WTC11 (cell line): ENCODE measurements around the gene GALNT17. TPM values are rescaled to one million over a fixed set of nuclear protein-coding genes. Genes with fewer than 3 reads are reported as not detected.

Experiments used
- ATAC-seq: fragments of 200-7000 bp; cut with Tn5 transposase; 2 replicates; pipeline ENCODE4 v1.10.0; 2021; ENCODE audit warnings: mild to moderate bottlenecking, moderate library complexity
- CTCF ChIA-PET: fragments of 300-600 bp; sonication (Branson Sonifier 250); formaldehyde crosslinking; loops from one replicate; lab custom pipeline; 2021; ENCODE audit warnings: antibody characterized with exemption; lab: Charles Lee
- POLR2A ChIA-PET: fragments of 350-600 bp; sonication (Branson Sonifier 250); formaldehyde crosslinking; loops from one replicate; lab custom pipeline; 2021; ENCODE audit warnings: antibody characterized with exemption; lab: Charles Lee
- DNase-seq: peaks from one replicate; pipeline ENCODE4 v3.0.0; 2021; ENCODE audit warnings: low spot score
- H3K27ac Mint-ChIP-seq: 2 replicates; pipeline ENCODE4 v1.8.0; 2021; ENCODE audit warnings: mixed read lengths
- H3K27me3 Mint-ChIP-seq: 2 replicates; pipeline ENCODE4 v1.8.0; 2021; ENCODE audit warnings: low read depth, mild to moderate bottlenecking, moderate library complexity, mixed read lengths
- H3K36me3 Mint-ChIP-seq: 2 replicates; pipeline ENCODE4 v1.8.0; 2021; ENCODE audit warnings: mixed read lengths
- H3K4me1 Mint-ChIP-seq: 2 replicates; pipeline ENCODE4 v1.8.0; 2022; ENCODE audit warnings: mixed read lengths
- H3K4me3 Mint-ChIP-seq: 2 replicates; pipeline ENCODE4 v1.8.0; 2021; ENCODE audit warnings: mild to moderate bottlenecking, moderate library complexity, mixed read lengths
- H3K9me3 Mint-ChIP-seq: 2 replicates; pipeline ENCODE4 v1.8.0; 2021; ENCODE audit warnings: mixed read lengths
- CREB1 ChIP-seq: sonication (generic); formaldehyde crosslinking; IDR thresholded peaks from 2 replicates; pipeline ENCODE4 v1.8.0; 2023; ENCODE audit warnings: mild to moderate bottlenecking, missing genetic modification reagents
- ETV6 ChIP-seq: sonication (generic); formaldehyde crosslinking; IDR thresholded peaks from 2 replicates; pipeline ENCODE4 v1.8.1; 2022; ENCODE audit warnings: mild to moderate bottlenecking, missing genetic modification reagents
- GABPB1 ChIP-seq: sonication (generic); formaldehyde crosslinking; IDR thresholded peaks from 2 replicates; pipeline ENCODE4 v1.8.1; 2023; ENCODE audit warnings: mild to moderate bottlenecking, missing genetic modification reagents
- GRHL2 ChIP-seq: fragments of 250-450 bp; sonication (Bioruptor Pico); IDR thresholded peaks from 2 replicates; pipeline ENCODE4 v1.8.0; 2022; ENCODE audit warnings: mild to moderate bottlenecking, moderate library complexity; ENCODE audit not compliant: insufficient replicate concordance, severe bottlenecking
- JUN ChIP-seq: sonication (generic); formaldehyde crosslinking; IDR thresholded peaks from 2 replicates; pipeline ENCODE4 v1.8.0; 2023; ENCODE audit warnings: mild to moderate bottlenecking, missing genetic modification reagents
- NFE2L1 ChIP-seq: sonication (generic); formaldehyde crosslinking; IDR thresholded peaks from 2 replicates; pipeline ENCODE4 v1.8.1; 2023; ENCODE audit warnings: missing genetic modification reagents
- NR1H2 ChIP-seq: sonication (generic); formaldehyde crosslinking; IDR thresholded peaks from 2 replicates; pipeline ENCODE4 v1.9.0; 2021; ENCODE audit warnings: mild to moderate bottlenecking, moderate library complexity, missing genetic modification reagents
- NR2C2 ChIP-seq: sonication (generic); formaldehyde crosslinking; IDR thresholded peaks from 2 replicates; pipeline ENCODE4 v1.8.0; 2022; ENCODE audit warnings: mild to moderate bottlenecking, missing genetic modification reagents
- OVOL2 ChIP-seq: fragments of 250-450 bp; sonication (Bioruptor Pico); IDR thresholded peaks from 2 replicates; pipeline ENCODE4 v1.9.0; 2021; ENCODE audit warnings: mild to moderate bottlenecking, borderline replicate concordance
- RORB ChIP-seq: fragments of 250-450 bp; sonication (Bioruptor Pico); IDR thresholded peaks from 2 replicates; pipeline ENCODE4 v1.9.0; 2021; ENCODE audit warnings: mild to moderate bottlenecking
- TCF7 ChIP-seq: sonication (generic); formaldehyde crosslinking; IDR thresholded peaks from 2 replicates; pipeline ENCODE4 v1.8.0; 2022; ENCODE audit warnings: mild to moderate bottlenecking, low read depth, missing genetic modification reagents, moderate library complexity
- TP53 ChIP-seq: sonication (generic); formaldehyde crosslinking; IDR thresholded peaks from 2 replicates; pipeline ENCODE4 v1.8.1; 2023; ENCODE audit warnings: mild to moderate bottlenecking, missing genetic modification reagents
- ZNF121 ChIP-seq: sonication (generic); formaldehyde crosslinking; IDR thresholded peaks from 2 replicates; pipeline ENCODE4 v1.8.0; 2023; ENCODE audit warnings: missing genetic modification reagents
- ZNF263 ChIP-seq: sonication (generic); formaldehyde crosslinking; IDR thresholded peaks from 2 replicates; pipeline ENCODE4 v1.8.1; 2022; ENCODE audit warnings: low read depth, mild to moderate bottlenecking, moderate library complexity, missing genetic modification reagents
- ZNF423 ChIP-seq: fragments of 250-450 bp; sonication (Bioruptor Pico); IDR thresholded peaks from 2 replicates; pipeline ENCODE4 v2.1.2; 2022; ENCODE audit warnings: mild to moderate bottlenecking, moderate library complexity
- total RNA-seq: library from RNA; stranded (reverse); gene quantifications from 3 replicates; pipeline ENCODE4 v1.2.3, GENCODE V29; 2021
- TF ChIP-seq, protein P1 (sequence below): sonication (generic); formaldehyde crosslinking; IDR thresholded peaks from 2 replicates; pipeline ENCODE4 v1.8.0; 2022; ENCODE audit warnings: missing genetic modification reagents
- TF ChIP-seq, protein P2 (sequence below): sonication (generic); formaldehyde crosslinking; conservative IDR thresholded peaks from 2 replicates; pipeline ENCODE4 v1.8.1; 2022; ENCODE audit warnings: mild to moderate bottlenecking, missing genetic modification reagents
- TF ChIP-seq, protein P3 (sequence below): sonication (generic); formaldehyde crosslinking; IDR thresholded peaks from 2 replicates; pipeline ENCODE4 v1.8.1; 2023; ENCODE audit warnings: mild to moderate bottlenecking, missing genetic modification reagents, borderline replicate concordance
- TF ChIP-seq, protein P4 (sequence below): sonication (generic); formaldehyde crosslinking; IDR thresholded peaks from 2 replicates; pipeline ENCODE4 v1.8.0; 2022; ENCODE audit warnings: mild to moderate bottlenecking, missing genetic modification reagents
- TF ChIP-seq, protein P5 (sequence below): fragments of 250-450 bp; sonication (Bioruptor Pico); IDR thresholded peaks from 2 replicates; pipeline ENCODE4 v1.9.0; 2021; ENCODE audit warnings: mild to moderate bottlenecking

GALNT17 gene
- total RNA-seq, 1 experiment from 2014 or later, result 61.1 TPM

DNA sequence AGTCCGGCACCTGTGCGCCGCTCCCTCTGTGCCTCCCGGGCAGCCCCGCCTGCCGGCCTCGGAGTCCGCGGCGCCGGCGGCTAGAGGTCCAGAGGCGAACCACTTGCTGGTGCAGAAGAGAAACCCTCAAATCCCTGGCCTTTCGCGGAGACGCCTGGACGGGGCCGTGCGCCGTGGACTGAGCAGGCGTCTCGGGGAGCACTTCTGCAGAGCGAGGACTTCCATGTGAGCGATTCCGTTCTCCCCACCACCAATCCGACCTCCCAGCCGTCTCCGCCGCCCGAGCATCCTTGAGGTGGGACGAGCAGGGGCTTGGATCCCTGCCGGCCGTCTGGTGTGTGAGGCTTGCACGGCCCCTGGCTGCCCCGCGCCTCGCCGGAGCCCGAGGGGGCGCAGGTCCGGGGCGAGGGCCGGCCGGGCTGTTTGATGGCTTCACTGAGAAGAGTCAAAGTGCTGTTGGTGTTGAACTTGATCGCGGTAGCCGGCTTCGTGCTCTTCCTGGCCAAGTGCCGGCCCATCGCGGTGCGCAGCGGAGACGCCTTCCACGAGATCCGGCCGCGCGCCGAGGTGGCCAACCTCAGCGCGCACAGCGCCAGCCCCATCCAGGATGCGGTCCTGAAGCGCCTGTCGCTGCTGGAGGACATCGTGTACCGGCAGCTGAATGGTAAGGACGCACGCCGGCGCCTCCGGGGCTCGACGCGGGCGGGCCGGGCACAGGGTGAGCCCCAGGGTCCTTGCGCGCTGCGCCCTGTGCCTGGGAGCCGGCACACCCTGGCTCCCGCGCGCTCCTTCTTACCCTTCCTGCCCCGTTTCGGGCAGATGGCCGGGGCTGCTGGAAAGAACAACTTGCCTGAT lies 660 bp downstream of the GALNT17 start (continued):
- TF ChIP-seq, protein P1, sequence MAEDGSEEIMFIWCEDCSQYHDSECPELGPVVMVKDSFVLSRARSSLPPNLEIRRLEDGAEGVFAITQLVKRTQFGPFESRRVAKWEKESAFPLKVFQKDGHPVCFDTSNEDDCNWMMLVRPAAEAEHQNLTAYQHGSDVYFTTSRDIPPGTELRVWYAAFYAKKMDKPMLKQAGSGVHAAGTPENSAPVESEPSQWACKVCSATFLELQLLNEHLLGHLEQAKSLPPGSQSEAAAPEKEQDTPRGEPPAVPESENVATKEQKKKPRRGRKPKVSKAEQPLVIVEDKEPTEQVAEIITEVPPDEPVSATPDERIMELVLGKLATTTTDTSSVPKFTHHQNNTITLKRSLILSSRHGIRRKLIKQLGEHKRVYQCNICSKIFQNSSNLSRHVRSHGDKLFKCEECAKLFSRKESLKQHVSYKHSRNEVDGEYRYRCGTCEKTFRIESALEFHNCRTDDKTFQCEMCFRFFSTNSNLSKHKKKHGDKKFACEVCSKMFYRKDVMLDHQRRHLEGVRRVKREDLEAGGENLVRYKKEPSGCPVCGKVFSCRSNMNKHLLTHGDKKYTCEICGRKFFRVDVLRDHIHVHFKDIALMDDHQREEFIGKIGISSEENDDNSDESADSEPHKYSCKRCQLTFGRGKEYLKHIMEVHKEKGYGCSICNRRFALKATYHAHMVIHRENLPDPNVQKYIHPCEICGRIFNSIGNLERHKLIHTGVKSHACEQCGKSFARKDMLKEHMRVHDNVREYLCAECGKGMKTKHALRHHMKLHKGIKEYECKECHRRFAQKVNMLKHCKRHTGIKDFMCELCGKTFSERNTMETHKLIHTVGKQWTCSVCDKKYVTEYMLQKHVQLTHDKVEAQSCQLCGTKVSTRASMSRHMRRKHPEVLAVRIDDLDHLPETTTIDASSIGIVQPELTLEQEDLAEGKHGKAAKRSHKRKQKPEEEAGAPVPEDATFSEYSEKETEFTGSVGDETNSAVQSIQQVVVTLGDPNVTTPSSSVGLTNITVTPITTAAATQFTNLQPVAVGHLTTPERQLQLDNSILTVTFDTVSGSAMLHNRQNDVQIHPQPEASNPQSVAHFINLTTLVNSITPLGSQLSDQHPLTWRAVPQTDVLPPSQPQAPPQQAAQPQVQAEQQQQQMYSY (CRISPR knock-in tag), result peak; percentile 48
- TF ChIP-seq, protein P2, sequence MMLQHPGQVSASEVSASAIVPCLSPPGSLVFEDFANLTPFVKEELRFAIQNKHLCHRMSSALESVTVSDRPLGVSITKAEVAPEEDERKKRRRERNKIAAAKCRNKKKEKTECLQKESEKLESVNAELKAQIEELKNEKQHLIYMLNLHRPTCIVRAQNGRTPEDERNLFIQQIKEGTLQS (CRISPR knock-in tag), result no peak
- no peak for TF ChIP-seq ZNF263 (CRISPR knock-in tag)
- TF ChIP-seq RORB (CRISPR knock-in tag), result no peak
- peak; percentile 56; the same call in 1 of the 2 replicates for TF ChIP-seq ETV6
- no peak for TF ChIP-seq JUN (CRISPR knock-in tag)
- TF ChIP-seq TP53 (CRISPR knock-in tag), result peak; percentile 83; the same call in 1 of the 2 replicates
- TF ChIP-seq, all 79 proteins: peak for 8

DNA sequence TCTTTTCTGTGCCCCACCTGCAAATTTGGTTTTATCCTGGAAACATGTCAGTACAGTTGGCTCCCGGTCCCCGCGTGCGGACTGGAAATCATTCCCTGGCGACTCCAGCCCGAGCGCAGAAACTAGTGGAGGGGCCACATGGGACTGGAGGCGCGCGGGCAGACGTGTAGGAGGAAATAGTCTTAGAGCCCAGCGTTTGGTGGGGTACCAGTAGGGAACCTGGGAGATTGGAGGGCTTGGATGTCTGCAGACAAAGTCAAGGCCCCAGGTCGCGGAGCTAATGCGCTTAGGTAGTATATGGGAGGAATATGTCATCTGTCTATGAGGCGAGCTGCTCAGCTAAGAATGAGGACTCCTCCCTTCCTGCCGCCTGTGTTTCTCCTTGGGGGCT lies 1.3 kb downstream of the GALNT17 start:
- ChIA-PET POLR2A (no interaction called here), CTCF (interaction anchor here (0.5 to 0.8 kb wide), 2 partner anchors 13 to 417 kb away, joined by 3 to 4 read pairs; no protein-coding TSS in a partner anchor)
- Mint-ChIP-seq H3K36me3 (peaks cover 16% of the 10 kb centered on the region), H3K27me3 (no peaks in the 10 kb centered on the region), H3K9me3 (no peaks in the 10 kb centered on the region), H3K27ac (no peak overlapping the region), H3K4me3 (peak overlapping the region; percentile 93), H3K4me1 (peaks cover 49% of the 10 kb centered on the region)
- no peak for ATAC-seq
- DNase-seq, result no peak
- no peak for TF ChIP-seq GRHL2 (CRISPR knock-in tag)
- TF ChIP-seq, protein P3, sequence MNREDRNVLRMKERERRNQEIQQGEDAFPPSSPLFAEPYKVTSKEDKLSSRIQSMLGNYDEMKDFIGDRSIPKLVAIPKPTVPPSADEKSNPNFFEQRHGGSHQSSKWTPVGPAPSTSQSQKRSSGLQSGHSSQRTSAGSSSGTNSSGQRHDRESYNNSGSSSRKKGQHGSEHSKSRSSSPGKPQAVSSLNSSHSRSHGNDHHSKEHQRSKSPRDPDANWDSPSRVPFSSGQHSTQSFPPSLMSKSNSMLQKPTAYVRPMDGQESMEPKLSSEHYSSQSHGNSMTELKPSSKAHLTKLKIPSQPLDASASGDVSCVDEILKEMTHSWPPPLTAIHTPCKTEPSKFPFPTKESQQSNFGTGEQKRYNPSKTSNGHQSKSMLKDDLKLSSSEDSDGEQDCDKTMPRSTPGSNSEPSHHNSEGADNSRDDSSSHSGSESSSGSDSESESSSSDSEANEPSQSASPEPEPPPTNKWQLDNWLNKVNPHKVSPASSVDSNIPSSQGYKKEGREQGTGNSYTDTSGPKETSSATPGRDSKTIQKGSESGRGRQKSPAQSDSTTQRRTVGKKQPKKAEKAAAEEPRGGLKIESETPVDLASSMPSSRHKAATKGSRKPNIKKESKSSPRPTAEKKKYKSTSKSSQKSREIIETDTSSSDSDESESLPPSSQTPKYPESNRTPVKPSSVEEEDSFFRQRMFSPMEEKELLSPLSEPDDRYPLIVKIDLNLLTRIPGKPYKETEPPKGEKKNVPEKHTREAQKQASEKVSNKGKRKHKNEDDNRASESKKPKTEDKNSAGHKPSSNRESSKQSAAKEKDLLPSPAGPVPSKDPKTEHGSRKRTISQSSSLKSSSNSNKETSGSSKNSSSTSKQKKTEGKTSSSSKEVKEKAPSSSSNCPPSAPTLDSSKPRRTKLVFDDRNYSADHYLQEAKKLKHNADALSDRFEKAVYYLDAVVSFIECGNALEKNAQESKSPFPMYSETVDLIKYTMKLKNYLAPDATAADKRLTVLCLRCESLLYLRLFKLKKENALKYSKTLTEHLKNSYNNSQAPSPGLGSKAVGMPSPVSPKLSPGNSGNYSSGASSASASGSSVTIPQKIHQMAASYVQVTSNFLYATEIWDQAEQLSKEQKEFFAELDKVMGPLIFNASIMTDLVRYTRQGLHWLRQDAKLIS (CRISPR knock-in tag), result no peak
- TF ChIP-seq ZNF423 (CRISPR knock-in tag), result no peak
- TF ChIP-seq GABPB1, result no peak
- TF ChIP-seq TP53 (CRISPR knock-in tag), result no peak; the same call in 1 of the 2 replicates
- TF ChIP-seq NR1H2, result no peak
- TF ChIP-seq, protein P4, sequence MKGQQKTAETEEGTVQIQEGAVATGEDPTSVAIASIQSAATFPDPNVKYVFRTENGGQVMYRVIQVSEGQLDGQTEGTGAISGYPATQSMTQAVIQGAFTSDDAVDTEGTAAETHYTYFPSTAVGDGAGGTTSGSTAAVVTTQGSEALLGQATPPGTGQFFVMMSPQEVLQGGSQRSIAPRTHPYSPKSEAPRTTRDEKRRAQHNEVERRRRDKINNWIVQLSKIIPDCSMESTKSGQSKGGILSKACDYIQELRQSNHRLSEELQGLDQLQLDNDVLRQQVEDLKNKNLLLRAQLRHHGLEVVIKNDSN, result no peak
- no peak for TF ChIP-seq TCF7
- TF ChIP-seq, protein P5, sequence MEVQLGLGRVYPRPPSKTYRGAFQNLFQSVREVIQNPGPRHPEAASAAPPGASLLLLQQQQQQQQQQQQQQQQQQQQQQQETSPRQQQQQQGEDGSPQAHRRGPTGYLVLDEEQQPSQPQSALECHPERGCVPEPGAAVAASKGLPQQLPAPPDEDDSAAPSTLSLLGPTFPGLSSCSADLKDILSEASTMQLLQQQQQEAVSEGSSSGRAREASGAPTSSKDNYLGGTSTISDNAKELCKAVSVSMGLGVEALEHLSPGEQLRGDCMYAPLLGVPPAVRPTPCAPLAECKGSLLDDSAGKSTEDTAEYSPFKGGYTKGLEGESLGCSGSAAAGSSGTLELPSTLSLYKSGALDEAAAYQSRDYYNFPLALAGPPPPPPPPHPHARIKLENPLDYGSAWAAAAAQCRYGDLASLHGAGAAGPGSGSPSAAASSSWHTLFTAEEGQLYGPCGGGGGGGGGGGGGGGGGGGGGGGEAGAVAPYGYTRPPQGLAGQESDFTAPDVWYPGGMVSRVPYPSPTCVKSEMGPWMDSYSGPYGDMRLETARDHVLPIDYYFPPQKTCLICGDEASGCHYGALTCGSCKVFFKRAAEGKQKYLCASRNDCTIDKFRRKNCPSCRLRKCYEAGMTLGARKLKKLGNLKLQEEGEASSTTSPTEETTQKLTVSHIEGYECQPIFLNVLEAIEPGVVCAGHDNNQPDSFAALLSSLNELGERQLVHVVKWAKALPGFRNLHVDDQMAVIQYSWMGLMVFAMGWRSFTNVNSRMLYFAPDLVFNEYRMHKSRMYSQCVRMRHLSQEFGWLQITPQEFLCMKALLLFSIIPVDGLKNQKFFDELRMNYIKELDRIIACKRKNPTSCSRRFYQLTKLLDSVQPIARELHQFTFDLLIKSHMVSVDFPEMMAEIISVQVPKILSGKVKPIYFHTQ (CRISPR knock-in tag), result no peak
- no peak for TF ChIP-seq NR2C2 (CRISPR knock-in tag)
- no peak for TF ChIP-seq ZNF121 (CRISPR knock-in tag)
- no peak for TF ChIP-seq OVOL2 (CRISPR knock-in tag)
- no peak for TF ChIP-seq NFE2L1 (CRISPR knock-in tag)
- no peak for TF ChIP-seq CREB1 (CRISPR knock-in tag)
- TF ChIP-seq, all 79 proteins: peak for 0
